ENCODE results near the gene TMEM131. TPM values are rescaled to one million over a fixed set of nuclear protein-coding genes. Genes with fewer than 3 reads are reported as not detected.

Gene TMEM131
- total RNA-seq, 4 donors from 2014 or later: 78.4 to 86.4 (median 80.5) TPM

GRCh38 chr2:97741251-97741650 is 254.5 kb downstream of the TMEM131 start:
- no peaks in the 10 kb centered on the region for H3K9me3 ChIP-seq
- in situ Hi-C loops (cut with MboI; ENCODE audit: low pct_ligation_motif_present in 1 of 4, low pct_unique_long_range_greater_than_20kb in 1 of 4, low sequenced_read_pairs in 3 of 4) (no loop called here), intact Hi-C loops (cut with DNase I; ENCODE audit: low total_unique reads) (no loop called here)
- H3K4me1 ChIP-seq: peaks cover 0 to 13% (median 5%) of the 10 kb centered on the region in 4 donors
- WGBS, 2 donors (ENCODE audit: low coverage in 1 of 2): 87 to 100% methylated on average over 1 to 20 of the region's 20 CpGs
- DNase-seq: no peak
- H3K27me3 ChIP-seq: no peaks in the 10 kb centered on the region
- no peak overlapping the region for H3K4me3 ChIP-seq
- H3K27ac ChIP-seq: no peak overlapping the region
- TF ChIP-seq POLR2AphosphoS5 (IDR thresholded peaks at IDR 0.05) (no peak), CTCF (IDR thresholded peaks at IDR 0.05) (no peak), EP300 (IDR thresholded peaks at IDR 0.05; ENCODE audit: low read depth) (no peak), POLR2A (IDR thresholded peaks at IDR 0.05) (no peak)
- H3K36me3 ChIP-seq: no peaks in the 10 kb centered on the region

- DNase-seq: peak; percentile 55
- Histone ChIP-seq H3K27ac (no peak overlapping the region), H3K4me1 (peaks cover 0 to 8% (median 2%) of the 10 kb centered on the region in 4 donors), H3K27me3 (no peaks in the 10 kb centered on the region), H3K9me3 (no peaks in the 10 kb centered on the region), H3K4me3 (no peak overlapping the region), H3K36me3 (no peaks in the 10 kb centered on the region)
- 25 to 46% methylated on average over 5 to 19 of the region's 19 CpGs for WGBS, 2 donors (ENCODE audit: low coverage in 1 of 2)
- TF ChIP-seq POLR2AphosphoS5 (IDR thresholded peaks at IDR 0.05) (no peak), CTCF (IDR thresholded peaks at IDR 0.05) (peak; percentile 65 to 80 (median 75)), POLR2A (IDR thresholded peaks at IDR 0.05) (no peak)
- intact Hi-C loops (cut with DNase I; ENCODE audit: low total_unique reads) (no loop called here), in situ Hi-C loops (cut with MboI; ENCODE audit: low pct_ligation_motif_present in 1 of 4, low pct_unique_long_range_greater_than_20kb in 1 of 4, low sequenced_read_pairs in 3 of 4) (no loop called here)
Observed at GRCh38 chr2:97740590-97741182, 255.1 kb downstream of the TMEM131 start.

- in situ Hi-C loops (cut with MboI; ENCODE audit: low pct_ligation_motif_present in 1 of 4, low pct_unique_long_range_greater_than_20kb in 1 of 4, low sequenced_read_pairs in 3 of 4): no loop called here
- no peak for TF ChIP-seq POLR2A (IDR thresholded peaks at IDR 0.05)
- no peak for TF ChIP-seq CTCF (IDR thresholded peaks at IDR 0.05)
- TF ChIP-seq EP300 (IDR thresholded peaks at IDR 0.05; ENCODE audit: low read depth): no peak
- TF ChIP-seq POLR2AphosphoS5 (IDR thresholded peaks at IDR 0.05): no peak
- Histone ChIP-seq H3K27me3 (no peaks in the 10 kb centered on the region), H3K4me1 (peaks cover 0 to 3% (median 0%) of the 10 kb centered on the region in 4 donors), H3K27ac (no peak overlapping the region), H3K4me3 (no peak overlapping the region), H3K9me3 (no peaks in the 10 kb centered on the region), H3K36me3 (no peaks in the 10 kb centered on the region)
- intact Hi-C loops (cut with DNase I; ENCODE audit: low total_unique reads): no loop called here
- WGBS, 2 donors (ENCODE audit: low coverage in 1 of 2): 62% methylated on average over 5 of the region's 5 CpGs; no CpG with 5 or more reads in 1 of the 2 donors
- no peak for DNase-seq
Observed at GRCh38 chr2:97739893-97740245, 255.9 kb downstream of the TMEM131 start.

GRCh38 chr2:97739020-97739892 is 256.5 kb downstream of the TMEM131 start:
- Histone ChIP-seq H3K9me3 (no peaks in the 10 kb centered on the region), H3K27me3 (no peaks in the 10 kb centered on the region), H3K4me3 (no peak overlapping the region), H3K36me3 (no peaks in the 10 kb centered on the region), H3K27ac (no peak overlapping the region), H3K4me1 (peaks cover 0 to 3% (median 0%) of the 10 kb centered on the region in 4 donors)
- in situ Hi-C loops (cut with MboI; ENCODE audit: low pct_ligation_motif_present in 1 of 4, low pct_unique_long_range_greater_than_20kb in 1 of 4, low sequenced_read_pairs in 3 of 4) (no loop called here), intact Hi-C loops (cut with DNase I; ENCODE audit: low total_unique reads) (no loop called here)
- DNase-seq: no peak
- TF ChIP-seq CTCF (IDR thresholded peaks at IDR 0.05): no peak
- TF ChIP-seq EP300 (IDR thresholded peaks at IDR 0.05; ENCODE audit: low read depth): no peak
- TF ChIP-seq POLR2A (IDR thresholded peaks at IDR 0.05): no peak
- TF ChIP-seq POLR2AphosphoS5 (IDR thresholded peaks at IDR 0.05): no peak
- 81% methylated on average over 19 of the region's 23 CpGs; no CpG with 5 or more reads in 1 of the 2 donors for WGBS, 2 donors (ENCODE audit: low coverage in 1 of 2)

Measured in transverse colon (tissue), 4 donors.